ENCODE data around the gene INPP4B.

INPP4B gene

GRCh38 chr4:142161086-142161485 lies 685.0 kb downstream of the INPP4B start:
- no peak for TF ChIP-seq CTCF (conservative IDR thresholded peaks at IDR 0.05; ENCODE audit: low read depth, low read length)
- no peak overlapping the region for H2AFZ ChIP-seq (ENCODE audit: low read depth)
- H3K4me1 ChIP-seq (ENCODE audit: low read depth, poor library complexity, severe bottlenecking), result no peaks in the 10 kb centered on the region
- no peaks in the 10 kb centered on the region for H3K27me3 ChIP-seq (ENCODE audit: insufficient read depth, low read depth)
- H3K9ac ChIP-seq, result no peak overlapping the region
- H3K79me2 ChIP-seq (ENCODE audit: insufficient read depth, low read depth), result no peaks in the 10 kb centered on the region
- no peaks in the 10 kb centered on the region for H3K36me3 ChIP-seq (ENCODE audit: insufficient read depth)
- no peaks in the 10 kb centered on the region for H4K20me1 ChIP-seq (ENCODE audit: insufficient read depth)
- no peak overlapping the region for H3K4me3 ChIP-seq (IDR thresholded peaks at IDR 0.05; ENCODE audit: insufficient read depth, low read depth, low read length)
- H3K27ac ChIP-seq, result no peak overlapping the region
- H3K4me2 ChIP-seq, result no peak overlapping the region

- no peak overlapping the region for H3K9ac ChIP-seq
- no peaks in the 10 kb centered on the region for H3K27me3 ChIP-seq (ENCODE audit: insufficient read depth, low read depth)
- no peak for TF ChIP-seq CTCF (conservative IDR thresholded peaks at IDR 0.05; ENCODE audit: low read depth, low read length)
- no peak overlapping the region for H3K27ac ChIP-seq
- H3K4me2 ChIP-seq, result no peak overlapping the region
- no peak overlapping the region for H2AFZ ChIP-seq (ENCODE audit: low read depth)
- H4K20me1 ChIP-seq (ENCODE audit: insufficient read depth), result no peaks in the 10 kb centered on the region
- H3K4me1 ChIP-seq (ENCODE audit: low read depth, poor library complexity, severe bottlenecking), result no peaks in the 10 kb centered on the region
- H3K79me2 ChIP-seq (ENCODE audit: insufficient read depth, low read depth), result no peaks in the 10 kb centered on the region
- no peaks in the 10 kb centered on the region for H3K36me3 ChIP-seq (ENCODE audit: insufficient read depth)
- H3K4me3 ChIP-seq (IDR thresholded peaks at IDR 0.05; ENCODE audit: insufficient read depth, low read depth, low read length), result no peak overlapping the region
Observed at GRCh38 chr4:142160509-142160908, 685.6 kb downstream of the INPP4B start.

- no peak overlapping the region for H2AFZ ChIP-seq (ENCODE audit: low read depth)
- H3K79me2 ChIP-seq (ENCODE audit: insufficient read depth, low read depth), result no peaks in the 10 kb centered on the region
- no peak overlapping the region for H3K4me2 ChIP-seq
- H3K27me3 ChIP-seq (ENCODE audit: insufficient read depth, low read depth), result no peaks in the 10 kb centered on the region
- H3K27ac ChIP-seq, result no peak overlapping the region
- no peak for TF ChIP-seq CTCF (conservative IDR thresholded peaks at IDR 0.05; ENCODE audit: low read depth, low read length)
- no peaks in the 10 kb centered on the region for H4K20me1 ChIP-seq (ENCODE audit: insufficient read depth)
- no peak overlapping the region for H3K9ac ChIP-seq
- no peaks in the 10 kb centered on the region for H3K36me3 ChIP-seq (ENCODE audit: insufficient read depth)
- H3K4me1 ChIP-seq (ENCODE audit: low read depth, poor library complexity, severe bottlenecking), result no peaks in the 10 kb centered on the region
- H3K4me3 ChIP-seq (IDR thresholded peaks at IDR 0.05; ENCODE audit: insufficient read depth, low read depth, low read length), result no peak overlapping the region
Observed at GRCh38 chr4:142158980-142159379, 687.1 kb downstream of the INPP4B start.

GRCh38 chr4:142156256-142156655 lies 689.8 kb downstream of the INPP4B start:
- Histone ChIP-seq H3K9ac (no peak overlapping the region), H3K4me2 (no peak overlapping the region)

More at GRCh38 chr4:142156256-142156655, 689.8 kb downstream of the INPP4B start:
- H3K4me1 ChIP-seq (ENCODE audit: low read depth, poor library complexity, severe bottlenecking), result no peaks in the 10 kb centered on the region
- H3K27me3 ChIP-seq (ENCODE audit: insufficient read depth, low read depth), result no peaks in the 10 kb centered on the region
- no peak overlapping the region for H3K27ac ChIP-seq
- H3K36me3 ChIP-seq (ENCODE audit: insufficient read depth), result no peaks in the 10 kb centered on the region
- no peaks in the 10 kb centered on the region for H3K79me2 ChIP-seq (ENCODE audit: insufficient read depth, low read depth)
- H4K20me1 ChIP-seq (ENCODE audit: insufficient read depth), result no peaks in the 10 kb centered on the region
- no peak overlapping the region for H2AFZ ChIP-seq (ENCODE audit: low read depth)
- no peak for TF ChIP-seq CTCF (conservative IDR thresholded peaks at IDR 0.05; ENCODE audit: low read depth, low read length)
- H3K4me3 ChIP-seq (IDR thresholded peaks at IDR 0.05; ENCODE audit: insufficient read depth, low read depth, low read length), result no peak overlapping the region

Data from KMS-11 (cell line).